SU-DHL-6 (cell line): ENCODE measurements around the gene TBC1D22A.

Experiments used
- CTCF ChIP-seq: fragments of 200-600 bp; sonication (generic); IDR thresholded peaks from one replicate; pipeline ENCODE4 v1.5.1; 2017; ENCODE audit warnings: antibody characterized with exemption, mild to moderate bottlenecking, low read length, moderate library complexity; ENCODE audit not compliant: insufficient read depth, poor library complexity, severe bottlenecking
- EZH2phosphoT487 ChIP-seq: fragments of 200-600 bp; sonication (generic), shearing (Covaris generic); conservative IDR thresholded peaks from 2 replicates; pipeline ENCODE4 v1.6.1; 2018; ENCODE audit warnings: mild to moderate bottlenecking, antibody characterized with exemption, low read length, moderate library complexity, mixed read lengths

DNA sequence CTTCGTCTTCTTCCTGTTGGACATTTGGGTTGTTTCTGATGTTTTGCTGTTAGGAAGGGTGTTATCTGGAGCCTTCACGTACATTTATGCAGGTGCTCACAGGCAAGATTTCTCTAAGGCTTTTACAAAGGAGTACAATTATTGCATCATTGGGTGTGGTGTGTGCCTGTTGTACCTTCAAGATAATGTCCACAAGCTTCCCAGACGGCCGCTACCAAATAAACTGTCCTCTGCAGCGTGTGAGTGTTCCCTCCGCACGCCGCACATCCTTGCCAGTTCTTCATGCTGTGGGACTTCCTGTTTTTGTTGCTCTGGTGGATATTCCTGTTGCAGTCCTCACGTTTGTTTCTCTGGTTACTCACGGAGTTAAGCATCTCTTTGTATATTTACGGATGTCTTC, 133.3 kb downstream of the TBC1D22A start:
- TF ChIP-seq CTCF (no peak), EZH2phosphoT487 (no peak)
